ENCODE measurements around the gene RHBDD2. TPM values are rescaled to one million over a fixed set of nuclear protein-coding genes. Genes with fewer than 3 reads are reported as not detected.
"Not testable (repeated sequence)": the region's sequence is repeated elsewhere in the genome, so short reads cannot be mapped to it uniquely, and the experiment has no call there.

Gene RHBDD2
- total and polyA plus RNA-seq, 2 donors (not counting 1 experiment from before 2014, with no cell fraction given) = 31.6 to 44.3 TPM

GRCh38 chr7:75906991-75907667 lies 28.3 kb downstream of the RHBDD2 start:
- H3K4me3 Mint-ChIP-seq = no peak overlapping the region
- H3K79me2 ChIP-seq (ENCODE audit: control insufficient read depth, insufficient read depth, low read length) = no peaks in the 10 kb centered on the region
- H3K4me1 ChIP-seq (ENCODE audit: control insufficient read depth in 2 of 2, insufficient read depth in 2 of 2, low read length in 2 of 2) = no peaks in the 10 kb centered on the region
- H2AFZ ChIP-seq (ENCODE audit: insufficient read depth, low read depth, low read length, poor library complexity, severe bottlenecking) = no peak overlapping the region
- no peaks in the 10 kb centered on the region for H3K27me3 Mint-ChIP-seq
- intact Hi-C loops (cut with micrococcal nuclease) = no loop called here
- H3K9me3 Mint-ChIP-seq (ENCODE audit: insufficient read depth) = no peaks in the 10 kb centered on the region
- H3K9ac ChIP-seq (ENCODE audit: low read length) = no peak overlapping the region
- peaks cover 1% of the 10 kb centered on the region for H3K4me1 Mint-ChIP-seq
- 95% methylated on average over 9 of the region's 10 CpGs for WGBS (ENCODE audit: insufficient coverage)
- DNase-seq (no peak), ATAC-seq (ENCODE audit: low read depth) (no peak)
- no peak overlapping the region for H3K27ac Mint-ChIP-seq
- no peaks in the 10 kb centered on the region for H3K9me3 ChIP-seq (ENCODE audit: control extremely low read depth in 1 of 3, control insufficient read depth in 2 of 3, insufficient read depth in 1 of 3, low read length in 2 of 3)
- no peaks in the 10 kb centered on the region for H3K27me3 ChIP-seq (replicated peaks in 1 of 4; ENCODE audit: control extremely low read depth in 1 of 4, control insufficient read depth in 3 of 4, insufficient read depth in 4 of 4, low read length in 3 of 4)
- CTCF ChIA-PET = no interaction called here
- H3K4me3 ChIP-seq (ENCODE audit: control extremely low read depth in 1 of 5, extremely low read depth in 1 of 5, insufficient read depth in 1 of 5, low read depth in 2 of 5, low read length in 4 of 5) = no peak overlapping the region
- H4K20me1 ChIP-seq (ENCODE audit: control insufficient read depth, insufficient read depth, low read length, poor library complexity, severe bottlenecking) = no peaks in the 10 kb centered on the region
- TF ChIP-seq, protein P1, sequence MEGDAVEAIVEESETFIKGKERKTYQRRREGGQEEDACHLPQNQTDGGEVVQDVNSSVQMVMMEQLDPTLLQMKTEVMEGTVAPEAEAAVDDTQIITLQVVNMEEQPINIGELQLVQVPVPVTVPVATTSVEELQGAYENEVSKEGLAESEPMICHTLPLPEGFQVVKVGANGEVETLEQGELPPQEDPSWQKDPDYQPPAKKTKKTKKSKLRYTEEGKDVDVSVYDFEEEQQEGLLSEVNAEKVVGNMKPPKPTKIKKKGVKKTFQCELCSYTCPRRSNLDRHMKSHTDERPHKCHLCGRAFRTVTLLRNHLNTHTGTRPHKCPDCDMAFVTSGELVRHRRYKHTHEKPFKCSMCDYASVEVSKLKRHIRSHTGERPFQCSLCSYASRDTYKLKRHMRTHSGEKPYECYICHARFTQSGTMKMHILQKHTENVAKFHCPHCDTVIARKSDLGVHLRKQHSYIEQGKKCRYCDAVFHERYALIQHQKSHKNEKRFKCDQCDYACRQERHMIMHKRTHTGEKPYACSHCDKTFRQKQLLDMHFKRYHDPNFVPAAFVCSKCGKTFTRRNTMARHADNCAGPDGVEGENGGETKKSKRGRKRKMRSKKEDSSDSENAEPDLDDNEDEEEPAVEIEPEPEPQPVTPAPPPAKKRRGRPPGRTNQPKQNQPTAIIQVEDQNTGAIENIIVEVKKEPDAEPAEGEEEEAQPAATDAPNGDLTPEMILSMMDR (IDR thresholded peaks at IDR 0.05) = no peak
- TF ChIP-seq EZH2 (IDR thresholded peaks at IDR 0.05; ENCODE audit: borderline replicate concordance, insufficient read depth, low read depth, low read length, poor library complexity, severe bottlenecking) = no peak
- no peak overlapping the region for H3K27ac ChIP-seq (ENCODE audit: low read length in 2 of 2)
- POLR2A ChIA-PET = no interaction called here
- no peak overlapping the region for H3K4me2 ChIP-seq (replicated peaks; ENCODE audit: low read depth, low read length, poor library complexity, severe bottlenecking)
- H3K36me3 ChIP-seq (replicated peaks in 1 of 2; ENCODE audit: control extremely low read depth in 1 of 2, control insufficient read depth in 1 of 2, extremely low read depth in 1 of 2, insufficient read depth in 2 of 2, low read length in 1 of 2) = no peaks in the 10 kb centered on the region

DNA sequence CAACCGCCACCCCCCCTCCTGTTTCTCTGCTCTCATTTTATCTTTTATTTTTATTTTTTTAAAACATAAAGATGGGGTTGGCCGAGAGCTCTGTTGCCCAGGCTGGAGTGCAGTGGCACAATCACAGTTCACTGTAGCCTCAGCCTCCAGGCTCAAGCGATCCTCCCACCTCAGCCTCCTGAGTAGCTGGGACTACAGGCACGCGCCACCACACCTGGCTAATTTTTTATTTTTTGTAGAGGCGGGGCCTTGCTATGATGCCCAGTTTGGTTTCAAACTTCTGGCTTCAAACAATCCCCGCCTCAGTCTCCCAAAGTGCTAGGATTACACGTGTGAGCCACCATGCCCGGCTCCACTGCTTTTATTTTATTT lies 28.8 kb downstream of the RHBDD2 start:
- H2AFZ ChIP-seq (ENCODE audit: insufficient read depth, low read depth, low read length, poor library complexity, severe bottlenecking); H3K36me3 ChIP-seq (replicated peaks in 1 of 2; ENCODE audit: control extremely low read depth in 1 of 2, control insufficient read depth in 1 of 2, extremely low read depth in 1 of 2, insufficient read depth in 2 of 2, low read length in 1 of 2); H3K27ac ChIP-seq (ENCODE audit: low read length in 2 of 2); POLR2A ChIA-PET; H3K4me1 ChIP-seq (ENCODE audit: control insufficient read depth in 2 of 2, insufficient read depth in 2 of 2, low read length in 2 of 2); H3K4me2 ChIP-seq (replicated peaks; ENCODE audit: low read depth, low read length, poor library complexity, severe bottlenecking); H3K4me3 ChIP-seq (ENCODE audit: control extremely low read depth in 1 of 5, extremely low read depth in 1 of 5, insufficient read depth in 1 of 5, low read depth in 2 of 5, low read length in 4 of 5); H3K4me3 Mint-ChIP-seq; H3K27ac Mint-ChIP-seq; DNase-seq; H4K20me1 ChIP-seq (ENCODE audit: control insufficient read depth, insufficient read depth, low read length, poor library complexity, severe bottlenecking); CTCF ChIA-PET; intact Hi-C loops (cut with micrococcal nuclease); H3K9ac ChIP-seq (ENCODE audit: low read length); H3K79me2 ChIP-seq (ENCODE audit: control insufficient read depth, insufficient read depth, low read length); H3K9me3 ChIP-seq (ENCODE audit: control extremely low read depth in 1 of 3, control insufficient read depth in 2 of 3, insufficient read depth in 1 of 3, low read length in 2 of 3); H3K27me3 ChIP-seq (replicated peaks in 1 of 4; ENCODE audit: control extremely low read depth in 1 of 4, control insufficient read depth in 3 of 4, insufficient read depth in 4 of 4, low read length in 3 of 4); H3K9me3 Mint-ChIP-seq (ENCODE audit: insufficient read depth); ATAC-seq (ENCODE audit: low read depth); H3K27me3 Mint-ChIP-seq; H3K4me1 Mint-ChIP-seq: not testable (repeated sequence)
- WGBS (ENCODE audit: insufficient coverage) = 96% methylated on average over 5 of the region's 9 CpGs
